HG03469 (cell line): ENCODE data around the gene PCDH15.
"Not testable (repeated sequence)": the region's sequence is repeated elsewhere in the genome, so short reads cannot be mapped to it uniquely, and the experiment has no call there.

ENCODE experiments used
- ATAC-seq: cut with Tn5 transposase; IDR thresholded peaks from one replicate; pipeline ENCODE4 v1.9.1; 2021; ENCODE audit warnings: mild to moderate bottlenecking, moderate library complexity, moderate number of reproducible peaks; ENCODE audit not compliant: unreplicated experiment

PCDH15 gene

GRCh38 chr10:54576541-54576940 lies 224.5 kb downstream of the PCDH15 start:
- ATAC-seq: no peak

- no peak for ATAC-seq
Observed at GRCh38 chr10:54559498-54559897, 241.5 kb downstream of the PCDH15 start.

- no peak for ATAC-seq
Observed at GRCh38 chr10:54554028-54554427, 247.0 kb downstream of the PCDH15 start.

DNA sequence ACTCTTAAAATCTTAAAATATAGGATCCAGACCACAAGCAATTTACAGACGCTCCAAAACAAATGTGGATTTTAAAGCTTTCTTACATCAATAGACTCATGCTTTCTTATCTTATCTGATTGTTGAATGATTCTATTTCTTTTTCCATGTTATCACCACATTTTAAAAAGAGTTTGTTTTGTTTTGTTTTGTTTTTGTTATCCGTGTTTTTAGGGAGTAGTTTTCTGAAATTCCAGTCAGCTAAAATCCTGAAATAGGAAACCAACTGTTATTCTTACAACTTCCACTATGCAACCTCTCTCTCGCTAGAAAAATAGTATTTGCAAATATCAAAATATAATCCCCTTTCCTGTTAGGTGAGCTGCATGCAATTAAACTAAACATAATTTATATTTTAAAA lies 251.0 kb downstream of the PCDH15 start:
- ATAC-seq: no peak

DNA sequence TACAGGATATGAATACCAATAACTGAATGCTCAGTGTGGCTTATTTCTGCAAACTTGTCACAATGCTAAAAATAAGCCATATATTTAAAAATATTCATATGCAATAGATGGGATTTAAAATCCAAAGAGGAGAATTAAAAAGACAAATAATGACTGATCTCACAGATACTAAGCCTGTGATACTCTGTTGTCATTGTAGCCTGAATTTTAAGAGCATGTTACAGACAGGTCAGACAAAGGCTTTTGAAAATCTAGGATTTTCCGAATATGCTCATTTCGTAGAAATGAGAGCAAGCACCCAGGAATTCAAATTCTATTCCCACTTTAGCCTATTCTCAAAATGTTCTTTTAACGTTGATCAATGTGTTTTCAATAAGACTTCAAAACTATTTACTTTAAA lies 269.7 kb downstream of the PCDH15 start:
- no peak for ATAC-seq

- no peak for ATAC-seq
Observed at GRCh38 chr10:54530299-54530698, 270.7 kb downstream of the PCDH15 start.

DNA sequence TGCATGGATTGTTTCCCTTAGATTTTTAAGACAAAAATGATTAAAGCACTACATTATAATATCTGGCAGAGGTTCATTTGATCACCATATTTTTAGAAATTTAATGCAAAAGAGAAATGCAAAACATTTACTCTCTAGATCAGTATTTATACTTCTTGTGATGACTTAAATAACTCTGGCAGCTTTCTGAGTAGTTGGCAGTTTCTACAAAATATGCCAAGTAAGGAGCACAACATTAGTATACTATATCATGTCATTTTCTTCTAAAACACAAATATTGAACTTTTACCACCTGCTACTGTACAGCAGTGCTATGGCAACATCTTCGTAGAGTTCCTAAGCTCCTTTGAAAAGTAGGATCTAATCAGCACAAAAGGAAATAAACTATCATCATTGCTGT lies 275.2 kb downstream of the PCDH15 start:
- no peak for ATAC-seq

GRCh38 chr10:54515244-54515643 lies 285.8 kb downstream of the PCDH15 start:
- ATAC-seq: not testable (repeated sequence)

DNA sequence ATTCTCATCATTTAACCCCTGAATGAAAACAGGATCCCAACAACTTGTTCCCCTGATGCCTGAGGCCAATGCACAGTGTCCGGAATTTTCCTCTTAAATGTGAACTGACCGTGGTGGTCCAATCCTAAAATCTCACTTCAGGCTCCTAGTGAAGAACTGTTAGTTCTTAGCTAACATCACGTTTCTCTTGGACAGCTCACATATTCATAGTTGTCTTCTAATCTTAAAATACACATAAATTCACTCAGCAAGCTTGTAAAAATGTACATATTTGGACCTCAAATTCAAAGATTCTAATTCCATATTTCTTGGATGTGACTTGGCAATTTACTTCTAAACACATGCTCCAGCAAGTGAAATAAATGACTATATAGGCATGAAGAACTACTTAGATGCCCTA lies 297.2 kb downstream of the PCDH15 start:
- ATAC-seq: no peak

- no peak for ATAC-seq
Observed at GRCh38 chr10:54501929-54502328, 299.1 kb downstream of the PCDH15 start.

- ATAC-seq: no peak
Observed at GRCh38 chr10:54496852-54497251, 304.2 kb downstream of the PCDH15 start.

GRCh38 chr10:54487743-54488142 lies 313.3 kb downstream of the PCDH15 start:
- no peak for ATAC-seq

DNA sequence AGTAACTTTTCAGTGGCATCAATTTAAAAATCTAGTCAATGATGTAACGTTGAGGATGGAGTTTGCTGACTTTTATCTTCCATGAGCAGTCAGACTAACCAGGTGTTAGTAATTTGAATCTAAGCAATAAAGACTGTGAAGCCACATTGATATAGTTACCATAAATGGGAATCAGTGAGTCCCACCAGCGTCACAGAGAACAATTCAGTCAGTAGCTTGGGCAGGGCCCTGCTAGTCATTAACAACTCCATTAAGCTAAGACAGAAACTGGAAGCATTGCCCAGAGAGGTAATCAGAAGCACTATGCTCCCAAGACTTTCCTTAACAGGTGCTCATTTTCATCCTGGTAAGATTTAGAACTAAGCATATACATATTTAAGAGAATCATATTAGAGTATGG lies 315.1 kb downstream of the PCDH15 start:
- no peak for ATAC-seq

DNA sequence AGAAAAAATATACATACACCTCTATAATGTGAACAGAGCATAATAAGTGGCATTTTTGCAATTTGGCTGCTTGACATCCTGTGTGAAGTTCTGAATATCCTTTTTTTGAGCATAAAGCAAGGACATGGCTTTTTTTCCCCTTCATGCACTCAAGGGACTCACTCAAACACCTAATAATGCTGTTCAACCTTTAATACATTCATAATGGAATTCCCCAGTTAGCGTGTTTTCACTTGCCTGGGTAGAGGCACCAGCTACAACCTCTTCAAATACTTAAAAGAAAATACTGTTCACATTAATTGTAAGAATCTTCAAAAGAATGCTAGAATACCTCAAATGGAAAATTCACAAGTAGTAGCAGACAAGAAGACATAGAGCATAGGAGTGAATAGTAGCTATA lies 316.8 kb downstream of the PCDH15 start:
- ATAC-seq: no peak

DNA sequence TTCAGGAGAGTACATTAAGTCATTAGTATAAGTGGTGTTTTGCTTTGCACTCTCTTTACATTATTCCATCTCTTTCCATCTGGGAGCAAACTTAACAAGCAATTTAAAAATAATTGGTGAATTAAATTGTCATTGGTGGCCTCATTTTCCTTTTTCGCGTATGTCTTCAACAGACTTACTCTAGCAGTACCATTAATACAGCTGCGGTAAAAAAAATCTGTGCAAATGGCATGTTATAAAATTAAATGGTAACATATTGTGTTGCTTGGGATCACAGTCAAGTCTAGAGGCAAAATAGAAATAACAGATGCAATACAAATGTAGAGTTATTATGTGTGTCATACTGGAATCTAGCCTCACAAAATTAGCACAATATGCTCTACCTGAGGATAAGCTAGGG lies 322.4 kb downstream of the PCDH15 start:
- ATAC-seq: no peak

DNA sequence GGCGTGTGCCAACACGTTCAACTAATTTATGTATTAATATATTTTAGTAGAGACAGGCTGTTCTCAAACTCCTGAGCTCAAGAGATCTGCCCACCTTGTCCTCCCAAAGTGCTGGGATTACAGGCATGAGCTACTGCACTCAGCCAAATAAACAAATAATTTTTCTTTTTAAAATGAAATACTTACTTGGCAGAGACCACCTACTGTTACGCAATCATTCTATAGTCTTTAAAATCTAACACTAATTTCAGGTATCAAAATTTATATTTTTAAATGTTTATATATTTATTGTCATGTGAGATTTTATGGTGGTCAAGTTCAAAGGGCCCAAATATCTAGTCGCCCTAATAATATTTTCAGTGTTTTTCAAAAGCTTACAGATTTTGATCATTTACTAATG lies 323.3 kb downstream of the PCDH15 start:
- no peak for ATAC-seq

DNA sequence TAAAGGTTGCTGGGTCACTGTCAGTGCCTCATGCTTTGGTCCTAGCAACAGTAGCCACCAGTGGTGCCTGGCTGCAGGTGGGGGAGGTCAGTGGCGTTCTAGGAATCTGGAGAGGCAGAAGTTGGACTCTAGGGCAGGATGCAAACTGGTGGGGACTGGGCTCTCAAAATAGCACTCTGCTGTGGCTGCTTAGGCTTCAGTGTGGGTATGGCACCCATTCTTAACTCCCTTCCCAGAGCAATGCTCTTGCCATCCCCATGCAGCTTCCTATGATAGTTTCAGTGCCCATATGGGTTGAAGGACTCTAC lies 330.8 kb downstream of the PCDH15 start:
- no peak for ATAC-seq

DNA sequence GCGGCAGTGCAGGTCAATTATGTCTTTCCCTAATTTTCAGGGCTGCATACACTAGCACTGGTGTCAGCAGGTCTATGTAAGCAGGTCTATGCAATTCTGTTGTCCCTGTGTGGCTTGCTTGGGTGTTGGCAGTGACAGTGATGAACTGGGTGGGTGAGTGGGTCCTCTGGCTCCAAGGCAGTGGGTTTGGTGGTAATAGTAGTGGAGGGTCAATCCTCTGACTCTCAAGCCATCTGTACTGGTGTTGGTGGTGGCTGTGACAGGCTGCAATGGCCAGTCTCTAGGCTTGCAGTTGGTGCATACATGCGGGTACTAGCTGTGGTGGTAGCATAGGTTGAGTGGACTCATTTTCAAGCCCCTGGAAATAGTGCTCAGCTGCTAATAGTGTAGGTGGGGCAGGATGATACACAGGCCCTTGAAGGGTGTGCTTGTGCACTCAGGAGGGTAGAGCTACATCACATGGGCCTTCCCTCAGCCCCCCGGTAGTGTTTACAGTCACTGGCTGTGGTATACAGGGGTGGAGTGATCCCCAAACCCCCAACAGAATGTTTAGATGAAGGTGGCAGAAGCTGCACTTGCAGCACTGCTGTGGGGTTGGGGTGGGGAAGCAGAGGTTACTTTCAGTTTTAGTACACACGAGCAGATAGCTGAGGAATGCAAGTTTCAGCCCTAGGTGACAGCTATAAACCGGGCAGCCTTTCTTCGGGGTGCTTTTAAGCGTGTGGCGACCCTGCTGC lies 331.3 kb downstream of the PCDH15 start:
- ATAC-seq: no peak

DNA sequence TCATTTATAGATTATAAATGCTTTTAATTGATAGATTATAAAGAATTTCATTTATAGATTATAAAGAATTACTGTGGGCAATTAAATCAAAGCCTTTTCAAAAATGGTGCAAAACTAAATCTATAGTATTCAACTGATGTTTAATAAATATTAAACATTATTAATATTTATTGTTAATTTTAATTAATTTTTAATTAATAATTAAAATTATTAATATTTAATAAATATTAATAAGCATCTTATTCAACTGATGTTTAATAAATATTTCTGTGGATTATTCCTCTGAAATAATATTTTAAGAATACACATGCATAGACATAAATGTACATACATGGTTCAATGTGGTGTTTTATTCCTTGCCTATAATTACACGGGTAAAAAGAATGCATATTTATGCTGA lies 346.8 kb downstream of the PCDH15 start:
- no peak for ATAC-seq

DNA sequence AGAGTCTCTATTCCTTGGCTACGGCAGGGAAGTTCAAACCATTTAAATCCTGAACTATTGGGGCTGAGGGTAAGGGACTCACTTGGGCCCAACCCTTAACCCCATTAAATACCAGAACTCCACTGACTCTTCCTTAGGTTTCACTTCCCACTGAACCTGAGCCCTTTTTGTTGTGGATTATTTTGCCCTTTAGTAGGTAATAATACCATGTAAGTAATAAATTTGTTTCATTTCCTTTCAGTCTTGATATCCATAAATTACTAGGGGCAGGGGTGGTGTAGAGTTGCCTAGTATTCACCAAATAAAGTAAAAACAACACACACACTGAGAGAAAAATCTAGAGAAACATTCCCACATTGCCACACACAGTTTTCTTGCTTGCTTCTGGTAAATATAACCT lies 352.0 kb downstream of the PCDH15 start:
- no peak for ATAC-seq

- no peak for ATAC-seq
Observed at GRCh38 chr10:54444170-54444569, 356.9 kb downstream of the PCDH15 start.

DNA sequence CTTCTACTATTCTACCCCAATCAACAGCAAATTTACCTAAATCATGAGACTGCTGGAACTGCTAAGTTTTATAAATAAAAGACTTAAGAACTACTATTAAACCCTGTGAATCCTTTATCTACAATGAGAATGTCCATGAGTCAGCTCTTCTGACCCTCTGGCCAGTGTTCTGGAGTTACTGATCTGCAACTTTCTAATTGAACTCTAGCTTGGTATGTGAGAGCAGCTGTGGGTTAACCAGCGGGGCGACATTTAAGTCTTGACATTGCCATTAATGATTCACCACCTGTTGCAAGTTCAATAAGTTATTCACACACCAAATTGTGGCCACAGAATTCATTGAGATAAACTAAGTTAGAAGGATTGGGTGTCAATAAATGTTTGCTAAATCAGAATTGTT lies 359.8 kb downstream of the PCDH15 start:
- no peak for ATAC-seq

DNA sequence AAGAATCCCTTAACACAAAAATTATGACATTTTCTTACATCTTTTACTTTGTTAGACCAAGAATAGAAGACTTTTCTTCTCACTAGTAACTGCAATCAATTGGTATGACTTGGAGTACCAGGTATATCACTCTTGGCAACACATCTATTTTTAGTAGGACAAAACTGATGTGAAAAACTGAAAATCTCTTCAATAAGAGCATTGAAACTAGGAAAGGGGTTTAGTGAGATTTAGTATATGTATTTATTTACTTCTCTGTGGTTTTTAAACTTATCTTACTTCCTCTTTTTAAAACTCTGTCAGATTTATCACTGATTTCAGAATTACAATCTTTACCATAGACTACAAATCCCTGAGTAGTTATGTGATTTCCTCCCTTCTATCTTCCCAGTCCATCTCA lies 366.2 kb downstream of the PCDH15 start:
- ATAC-seq: no peak
